Heart right ventricle (tissue), 16 donors: Measurements from ENCODE around the gene ATG10. TPM values are rescaled to one million over a fixed set of nuclear protein-coding genes. Genes with fewer than 3 reads are reported as not detected.

ENCODE experiments used
- ATAC-seq, 8 donors: fragments of 200-7000 bp; cut with Tn5 transposase; one replicate each; pipeline ENCODE4 v1.9.1; 2020; ENCODE audit warnings: mild to moderate bottlenecking in 8 of 8, moderate library complexity in 8 of 8, moderate number of reproducible peaks in 1 of 8
- DNase-seq, 2 donors: peaks; one replicate each; pipeline ENCODE4 v3.0.0-alpha.2; 2020
- H3K27ac ChIP-seq, 10 donors: fragments of 200-600 bp; sonication (generic) in 2 of 10; one replicate each; pipeline versions ENCODE4 v1.5.0 to v1.8.0; 2020 to 2022; ENCODE audit warnings: mild to moderate bottlenecking in 3 of 10
- H3K27me3 ChIP-seq, 7 donors: fragments of 200-600 bp; one replicate each; pipeline ENCODE4 v1.8.0; 2021 to 2022; ENCODE audit warnings: mild to moderate bottlenecking in 2 of 7
- H3K36me3 ChIP-seq, 9 donors: fragments of 200-600 bp; sonication (generic) in 1 of 9; one replicate each; pipeline versions ENCODE4 v1.5.0 to v1.8.0; 2020 to 2022; ENCODE audit warnings: mild to moderate bottlenecking in 2 of 9
- H3K4me1 ChIP-seq, 9 donors: fragments of 200-600 bp; sonication (generic) in 1 of 9; one replicate each; pipeline versions ENCODE4 v1.5.0 to v1.8.0; 2020 to 2022; ENCODE audit warnings: mild to moderate bottlenecking in 4 of 9
- H3K4me3 ChIP-seq, 10 donors: fragments of 200-600 bp; sonication (generic) in 2 of 10; one replicate each; pipeline versions ENCODE4 v1.5.0 to v1.8.0; 2020 to 2022; ENCODE audit warnings: mild to moderate bottlenecking in 7 of 10, moderate library complexity in 2 of 10
- H3K9me3 ChIP-seq, 11 donors: fragments of 200-600 bp in 10 of 11; sonication (generic) in 2 of 11; one replicate each; pipeline versions ENCODE4 v1.5.0 to v1.8.0; 2013 to 2022; ENCODE audit warnings: mild to moderate bottlenecking in 2 of 11, control low read depth in 1 of 11, moderate library complexity in 1 of 11
- WGBS, 2 donors: extraction: QIAGEN DNeasy Blood & Tissue Kit; methylation state at CpG; one replicate each; pipeline ENCODE4 v1.1.7; 2013; ENCODE audit warnings: inconsistent platforms in 1 of 2; 5-methylcytosine and 5-hydroxymethylcytosine counted together
- intact Hi-C, 10 donors: fragments of 100-400 bp; cut with DNase I; formaldehyde crosslinking; loops; one replicate each; pipeline versions ENCODE4 v1.11.1 to v1.14.2; 2022
- polyA plus RNA-seq, 2 donors: library from polyadenylated mRNA; stranded (reverse); fragments of 200-250 nt; gene quantifications; one replicate each; pipeline ENCODE4 v1.2.3, GENCODE V29; 2013
- total RNA-seq, 10 donors: library from RNA; stranded (reverse); fragmentation: NEBNext Ultra II Directional in 3 of 10; extraction: Animal tissue kit (Norgen Biotek cat#: 25700) in 3 of 10; gene quantifications; one replicate each; pipeline versions ENCODE4 v1.2.1 to v1.2.4, GENCODE V29; 2021 to 2023
- TF ChIP-seq, protein P1 (sequence below), 9 donors: fragments of 200-600 bp; sonication (generic) in 2 of 9; IDR thresholded peaks; one replicate each; pipeline versions ENCODE4 v1.5.0 to v1.8.0; 2021 to 2022; ENCODE audit warnings: antibody characterized with exemption in 9 of 9, mild to moderate bottlenecking in 5 of 9, moderate library complexity in 1 of 9
- donor health status: Arrhythmogenic right ventricular cardiomyopathy.
- donor health status: ischemic (EF 13 %, LVEDD 7.1; RV severe dilation, severe dysfunction).
- donor health status: healthy with polysubstance abuse.
- donor health status: DM: no; HTN: yes; CAD: no.
- donor health status: DM: no; HTN: no; CAD: no.
- donor health status: ischemic (EF 25% LVEDD 6.9; RV normal size, moderate dysfunction).
- donor health status: ischemic (EF 25% LVEDD 5.7; RV mildly dilated, moderate dysfunction).
- donor health status: healthy.
- donor health status: DM: yes; HTN: yes; CAD: no.
- donor health status: Ischemic cardiomyopathy.
- donor health status: ischemic (EF 35%, LVEDD 5.7; RV mildly dilated, moderate dysfunction).
- donor health status: nonischemic (EF 11% LVEDD 7.7; RV severe dilation, severe dysfunction).
- donor health status: DM: yes; HTN: yes; CAD: no.
- donor health status: PGD.
- donor health status: ischemic (EF 29% LVEDD 5.4; RV normal size, mild dysfunction).
- donor health status: nonischemic (EF 23%, LVEDD 6.1; RV moderate dilation, normal function).

Gene ATG10
- total and polyA plus RNA-seq, 12 donors = 4.6 to 8.0 (median 6.3) TPM

DNA sequence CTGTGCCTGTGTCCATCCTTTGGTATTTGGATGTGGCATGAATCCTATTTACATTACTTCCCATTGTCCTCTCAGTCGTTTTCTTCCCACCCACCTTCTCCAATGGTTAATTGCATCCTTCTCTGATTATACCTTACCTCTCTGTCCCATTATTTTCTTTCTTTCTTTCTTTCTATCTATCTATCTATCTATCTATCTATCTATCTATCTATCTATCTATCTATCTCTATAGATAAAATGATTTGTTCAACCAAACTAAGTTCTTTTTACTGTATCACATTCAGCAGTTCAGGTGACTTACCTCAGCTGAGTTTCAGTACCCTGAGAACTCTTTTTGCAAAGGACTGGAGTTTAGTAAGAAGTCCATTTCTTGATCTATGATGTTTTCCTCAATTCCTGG is 225.7 kb downstream of the ATG10 start:
- intact Hi-C loops = no loop called here
- no peaks in the 10 kb centered on the region for H3K4me1 ChIP-seq
- no peaks in the 10 kb centered on the region for H3K27me3 ChIP-seq
- no peak overlapping the region for H3K4me3 ChIP-seq
- H3K36me3 ChIP-seq = no peaks in the 10 kb centered on the region
- H3K27ac ChIP-seq = no peak overlapping the region
- no peaks in the 10 kb centered on the region for H3K9me3 ChIP-seq
- TF ChIP-seq, protein P1, sequence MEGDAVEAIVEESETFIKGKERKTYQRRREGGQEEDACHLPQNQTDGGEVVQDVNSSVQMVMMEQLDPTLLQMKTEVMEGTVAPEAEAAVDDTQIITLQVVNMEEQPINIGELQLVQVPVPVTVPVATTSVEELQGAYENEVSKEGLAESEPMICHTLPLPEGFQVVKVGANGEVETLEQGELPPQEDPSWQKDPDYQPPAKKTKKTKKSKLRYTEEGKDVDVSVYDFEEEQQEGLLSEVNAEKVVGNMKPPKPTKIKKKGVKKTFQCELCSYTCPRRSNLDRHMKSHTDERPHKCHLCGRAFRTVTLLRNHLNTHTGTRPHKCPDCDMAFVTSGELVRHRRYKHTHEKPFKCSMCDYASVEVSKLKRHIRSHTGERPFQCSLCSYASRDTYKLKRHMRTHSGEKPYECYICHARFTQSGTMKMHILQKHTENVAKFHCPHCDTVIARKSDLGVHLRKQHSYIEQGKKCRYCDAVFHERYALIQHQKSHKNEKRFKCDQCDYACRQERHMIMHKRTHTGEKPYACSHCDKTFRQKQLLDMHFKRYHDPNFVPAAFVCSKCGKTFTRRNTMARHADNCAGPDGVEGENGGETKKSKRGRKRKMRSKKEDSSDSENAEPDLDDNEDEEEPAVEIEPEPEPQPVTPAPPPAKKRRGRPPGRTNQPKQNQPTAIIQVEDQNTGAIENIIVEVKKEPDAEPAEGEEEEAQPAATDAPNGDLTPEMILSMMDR (IDR thresholded peaks at IDR 0.05) = no peak
- 70 to 82% methylated on average over 1 of the region's 1 CpG for WGBS, 2 donors
- ATAC-seq (no peak), DNase-seq (no peak)

DNA sequence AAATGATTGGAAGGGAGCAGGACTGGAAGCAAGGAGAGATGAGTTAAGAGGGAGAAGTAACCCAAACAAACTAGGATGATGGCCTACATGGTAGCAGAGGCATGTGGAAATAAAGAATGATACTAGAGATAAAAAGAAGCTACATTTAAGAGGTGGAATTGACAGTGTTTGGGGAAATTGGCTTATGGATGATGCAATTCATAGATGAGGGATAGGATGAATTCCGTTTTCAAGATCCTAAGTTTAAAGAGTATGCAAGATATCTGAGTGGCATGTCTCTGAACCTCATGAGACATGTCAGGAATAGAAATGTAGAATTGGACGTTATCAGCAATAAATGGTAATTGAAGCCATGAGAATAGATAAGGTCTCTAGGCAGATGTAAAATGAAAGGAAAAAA is 232.7 kb downstream of the ATG10 start:
- Histone ChIP-seq H3K36me3 (no peaks in the 10 kb centered on the region), H3K27me3 (no peaks in the 10 kb centered on the region), H3K4me3 (no peak overlapping the region), H3K9me3 (no peaks in the 10 kb centered on the region), H3K4me1 (no peaks in the 10 kb centered on the region), H3K27ac (no peak overlapping the region)
- DNase-seq (no peak), ATAC-seq (no peak)
- intact Hi-C loops = no loop called here
- WGBS, 2 donors = 53 to 54% methylated on average over 2 of the region's 2 CpGs
- TF ChIP-seq, protein P1 (IDR thresholded peaks at IDR 0.05) = no peak

DNA sequence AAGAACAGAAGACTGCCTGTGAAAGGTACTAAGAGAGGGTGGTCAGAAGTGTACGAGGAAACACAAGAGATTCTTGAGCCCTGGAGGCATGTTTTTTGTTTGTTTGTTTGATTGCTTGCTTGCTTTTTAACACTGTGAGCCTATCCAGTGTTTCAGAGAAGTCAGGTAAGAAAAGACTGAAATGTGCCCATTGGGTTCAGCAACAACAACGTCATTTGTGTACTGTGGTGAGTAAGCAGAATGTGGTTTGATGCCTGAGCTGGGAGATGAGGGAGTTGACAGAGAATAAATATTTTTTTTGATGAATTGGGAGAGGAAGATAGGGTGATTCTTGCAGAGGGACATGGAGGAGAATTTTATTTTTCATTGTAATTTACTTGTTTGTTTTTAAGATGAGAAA is 233.2 kb downstream of the ATG10 start:
- TF ChIP-seq, protein P1 (IDR thresholded peaks at IDR 0.05) = no peak
- 76 to 82% methylated on average over 2 of the region's 2 CpGs for WGBS, 2 donors
- DNase-seq (no peak), ATAC-seq (no peak)
- intact Hi-C loops = no loop called here
- Histone ChIP-seq H3K4me3 (no peak overlapping the region), H3K27ac (no peak overlapping the region), H3K4me1 (no peaks in the 10 kb centered on the region), H3K36me3 (no peaks in the 10 kb centered on the region), H3K27me3 (no peaks in the 10 kb centered on the region), H3K9me3 (no peaks in the 10 kb centered on the region)

DNA sequence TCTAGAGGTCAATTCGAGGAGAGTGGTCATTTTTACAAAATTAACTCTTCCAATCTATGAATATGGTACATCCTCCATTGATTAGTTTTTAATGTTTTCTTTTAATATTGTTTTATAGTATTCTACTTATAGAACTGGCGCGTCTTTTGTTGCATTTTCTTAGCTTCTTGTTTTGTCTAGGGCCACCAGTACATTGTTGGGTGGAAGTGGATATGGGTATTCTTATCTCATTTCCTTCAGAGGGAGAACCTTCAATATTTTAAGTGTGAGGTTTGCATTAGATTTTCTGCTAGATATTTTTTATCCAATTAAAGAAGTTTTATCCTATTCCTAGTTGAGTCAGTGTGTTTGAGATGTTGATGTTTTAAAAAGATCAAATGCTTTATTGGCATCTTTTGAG is 236.5 kb downstream of the ATG10 start:
- no peaks in the 10 kb centered on the region for H3K9me3 ChIP-seq
- H3K27me3 ChIP-seq = no peaks in the 10 kb centered on the region
- TF ChIP-seq, protein P1 (IDR thresholded peaks at IDR 0.05) = no peak
- no peaks in the 10 kb centered on the region for H3K36me3 ChIP-seq
- H3K4me1 ChIP-seq = no peaks in the 10 kb centered on the region
- intact Hi-C loops = no loop called here
- H3K27ac ChIP-seq = no peak overlapping the region
- no peak overlapping the region for H3K4me3 ChIP-seq
- WGBS, 2 donors = 91 to 93% methylated on average over 3 of the region's 3 CpGs
- ATAC-seq = no peak
- DNase-seq = no peak
